IMR-90 (cell line): Measurements from ENCODE around the gene OPTN. TPM values are rescaled to one million over a fixed set of nuclear protein-coding genes. Genes with fewer than 3 reads are reported as not detected.
"Not testable (repeated sequence)": the region's sequence is repeated elsewhere in the genome, so short reads cannot be mapped to it uniquely, and the experiment has no call there.

ENCODE experiments used
- ATAC-seq: fragments of 200-7000 bp; cut with Tn5 transposase; 2 replicates; pipeline ENCODE4 v1.9.1; 2020; ENCODE audit warnings: low read depth, mild to moderate bottlenecking, moderate library complexity
- BruUV-seq: library from RNA; stranded (reverse); fragments of 400-500 nt; replicated peaks from 2 replicates; lab custom pipeline; 2021; lab: Mats Ljungman, UMichigan
- CTCF ChIA-PET: fragments of 300-600 bp; formaldehyde crosslinking; extraction: SDS; loops from one replicate; lab custom pipeline; 2021; ENCODE audit warnings: antibody characterized with exemption; lab: Yijun Ruan, JAX
- POLR2A ChIA-PET: fragments of 300-600 bp; sonication (Branson Sonifier 250); formaldehyde crosslinking; loops from one replicate; lab custom pipeline; 2022; ENCODE audit warnings: antibody characterized with exemption; ENCODE audit not compliant: unreplicated experiment; lab: Charles Lee
- DNase-seq: peaks from one replicate; pipeline ENCODE4 v3.0.0; 2013
- H2AFZ ChIP-seq: replicated peaks from 2 replicates; pipeline ENCODE3; 2013; ENCODE audit warnings: low read length, mild to moderate bottlenecking; ENCODE audit not compliant: poor library complexity
- H2AK5ac ChIP-seq: 2 replicates; pipeline ENCODE4 v1.6.1; 2013; ENCODE audit warnings: low read depth, low read length, inconsistent platforms
- H2AK9ac ChIP-seq: replicated peaks from 2 replicates; pipeline ENCODE3; 2013; ENCODE audit warnings: mild to moderate bottlenecking, low read depth, low read length, moderate library complexity; ENCODE audit not compliant: poor library complexity
- H2BK120ac ChIP-seq: 2 replicates; pipeline ENCODE4 v1.6.1; 2013; ENCODE audit warnings: low read depth, low read length, inconsistent platforms
- H2BK15ac ChIP-seq: 3 replicates; pipeline ENCODE4 v1.6.1; 2013; ENCODE audit warnings: low read depth, low read length, inconsistent platforms
- H2BK20ac ChIP-seq: 2 replicates; pipeline ENCODE4 v1.6.1; 2013; ENCODE audit warnings: low read depth, mild to moderate bottlenecking, inconsistent platforms, low read length, moderate library complexity
- H2BK5ac ChIP-seq: 2 replicates; pipeline ENCODE4 v1.6.1; 2013; ENCODE audit warnings: mild to moderate bottlenecking, low read depth, low read length, inconsistent platforms; ENCODE audit not compliant: poor library complexity, severe bottlenecking
- H3K14ac ChIP-seq: replicated peaks from 2 replicates; pipeline ENCODE4 v1.6.1; 2013; ENCODE audit warnings: low read depth, low read length, inconsistent platforms
- H3K18ac ChIP-seq: 2 replicates; pipeline ENCODE4 v1.6.1; 2013; ENCODE audit warnings: low read depth, low read length, control low read depth
- H3K23ac ChIP-seq: 2 replicates; pipeline ENCODE4 v1.6.1; 2013; ENCODE audit warnings: low read depth, low read length, inconsistent platforms
- H3K27ac ChIP-seq: 2 replicates; pipeline ENCODE4 v1.5.1; 2013; ENCODE audit warnings: mild to moderate bottlenecking, control low read depth, low read length; ENCODE audit not compliant: insufficient read depth
- H3K27me3 ChIP-seq: 2 replicates; pipeline ENCODE4 v1.6.1; 2013; ENCODE audit warnings: low read length; ENCODE audit not compliant: control insufficient read depth, insufficient read depth
- H3K36me3 ChIP-seq: 2 replicates; pipeline ENCODE4 v1.6.1; 2013; ENCODE audit warnings: low read length, mixed read lengths; ENCODE audit not compliant: control insufficient read depth, insufficient read depth
- H3K4ac ChIP-seq: 2 replicates; pipeline ENCODE4 v1.6.1; 2013; ENCODE audit warnings: low read depth, low read length, inconsistent platforms
- H3K4me1 ChIP-seq: 2 replicates; pipeline ENCODE4 v1.6.1; 2013; ENCODE audit warnings: low read length, mixed read lengths; ENCODE audit not compliant: control insufficient read depth, insufficient read depth
- H3K4me2 ChIP-seq: 2 replicates; pipeline ENCODE4 v1.6.1; 2013; ENCODE audit warnings: low read depth, mild to moderate bottlenecking, control low read depth, low read length, moderate library complexity
- H3K4me3 ChIP-seq: 2 replicates; pipeline ENCODE4 v1.5.1; 2013; ENCODE audit warnings: low read depth, mild to moderate bottlenecking, control low read depth, low read length, moderate library complexity; ENCODE audit not compliant: insufficient read depth
- H3K56ac ChIP-seq: 2 replicates; pipeline ENCODE4 v1.6.1; 2013; ENCODE audit warnings: low read length, inconsistent platforms; ENCODE audit not compliant: insufficient read depth; ENCODE audit errors: extremely low read depth
- H3K79me1 ChIP-seq, 2 experiments: 2 replicates each; pipeline ENCODE4 v1.6.1; 2013; ENCODE audit warnings: low read length in 2 of 2, inconsistent platforms in 1 of 2, low read depth in 1 of 2
- H3K9ac ChIP-seq: 2 replicates; pipeline ENCODE4 v1.6.1; 2013; ENCODE audit warnings: low read depth, low read length, control low read depth
- H3K9me1 ChIP-seq: 2 replicates; pipeline ENCODE4 v1.6.1; 2013; ENCODE audit warnings: low read length, inconsistent platforms; ENCODE audit not compliant: insufficient read depth
- H3K9me3 ChIP-seq: 2 replicates; pipeline ENCODE4 v1.6.1; 2013; ENCODE audit warnings: low read length; ENCODE audit not compliant: control insufficient read depth, insufficient read depth
- H4K20me1 ChIP-seq: 2 replicates; pipeline ENCODE4 v1.6.1; 2013; ENCODE audit warnings: low read length, inconsistent platforms; ENCODE audit not compliant: insufficient read depth
- H4K5ac ChIP-seq: 2 replicates; pipeline ENCODE4 v1.6.1; 2013; ENCODE audit warnings: mild to moderate bottlenecking, low read depth, low read length, control low read depth
- H4K8ac ChIP-seq, 2 experiments: 2 replicates each; pipeline ENCODE4 v1.6.1; 2013; ENCODE audit warnings: low read depth in 2 of 2, low read length in 2 of 2, control low read depth in 1 of 2, inconsistent platforms in 1 of 2
- H4K91ac ChIP-seq: 2 replicates; pipeline ENCODE4 v1.6.1; 2013; ENCODE audit warnings: low read depth, low read length, inconsistent platforms; ENCODE audit not compliant: insufficient read depth
- WGBS, 2 experiments: methylation state at CpG; one replicate each; pipeline versions ENCODE4 v1.1.5 to v1.1.7; 2013; ENCODE audit warnings: missing lambda C conversion rate in 2 of 2; ENCODE audit not compliant: insufficient read length in 1 of 2; ENCODE audit errors: extremely low coverage in 2 of 2; 5-methylcytosine and 5-hydroxymethylcytosine counted together
- dilution Hi-C: fragments of 300-500 bp; cut with HindIII; formaldehyde crosslinking; loops from one replicate; pipeline ENCODE4 v1.14.3; 2018; ENCODE audit warnings: low sequenced_read_pairs; ENCODE audit not compliant: unreplicated experiment
- in situ Hi-C: fragments of 300-500 bp; cut with MboI; formaldehyde crosslinking; loops from 3 replicates; pipeline ENCODE4 v1.14.3; 2019; ENCODE audit warnings: low sequenced_read_pairs, inconsistent platforms, mixed read lengths
- intact Hi-C: fragments of 100-400 bp; cut with micrococcal nuclease; formaldehyde crosslinking; loops from 2 replicates; pipeline ENCODE4 v1.10.0; 2022
- polyA plus RNA-seq, 3 experiments: library from polyadenylated mRNA; depleted of rRNA; stranded (reverse); fragments of >200 nt; gene quantifications; 2 replicates each; pipeline ENCODE4 v1.2.3, GENCODE V29; 2012; ENCODE audit warnings: low replicate concordance in 1 of 3
- total RNA-seq: library from RNA; depleted of rRNA; stranded (reverse); fragments of >200 nt; gene quantifications from 2 replicates; pipeline ENCODE4 v1.2.3, GENCODE V29; 2012

The OPTN gene
- total and polyA plus RNA-seq, 2 of the 4 experiments (the other 2 are of a cell fraction) = 34.8 to 41.4 TPM

DNA sequence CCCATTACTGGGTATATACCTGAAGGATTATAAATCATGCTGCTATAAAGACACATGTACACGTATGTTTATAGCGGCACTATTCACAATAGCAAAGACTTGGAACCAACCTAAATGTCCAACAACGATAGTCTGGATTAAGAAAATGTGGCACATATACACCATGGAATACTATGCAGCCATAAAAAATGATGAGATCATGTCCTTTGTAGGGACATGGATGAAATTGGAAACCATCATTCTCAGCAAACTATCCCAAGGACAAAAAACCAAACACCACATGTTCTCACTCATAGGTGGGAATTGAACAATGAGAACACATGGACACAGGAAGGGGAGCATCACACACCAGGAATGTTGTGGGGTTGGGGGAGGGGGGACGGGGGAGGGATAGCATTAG is 55.9 kb downstream of the OPTN start:
- H3K4ac ChIP-seq, H4K8ac ChIP-seq, in situ Hi-C loops, H2BK20ac ChIP-seq, H3K4me3 ChIP-seq, H2AFZ ChIP-seq, H4K91ac ChIP-seq, H3K27ac ChIP-seq, H2BK5ac ChIP-seq, H3K27me3 ChIP-seq, H3K4me1 ChIP-seq, H3K9me3 ChIP-seq, H3K79me1 ChIP-seq, H3K14ac ChIP-seq, dilution Hi-C loops, H3K18ac ChIP-seq, H2AK5ac ChIP-seq, H2BK15ac ChIP-seq, POLR2A ChIA-PET, H2BK120ac ChIP-seq, H4K20me1 ChIP-seq, H3K9me1 ChIP-seq, H3K56ac ChIP-seq, ATAC-seq, DNase-seq, intact Hi-C loops, H3K9ac ChIP-seq, H2AK9ac ChIP-seq, H4K5ac ChIP-seq, H3K4me2 ChIP-seq, H3K36me3 ChIP-seq, CTCF ChIA-PET, BruUV-seq, H3K23ac ChIP-seq: not testable (repeated sequence)
- WGBS, 2 experiments = no CpG with 5 or more reads among the region's 4 CpGs
